Measurements from ENCODE around the gene SFTA2. TPM values are rescaled to one million over a fixed set of nuclear protein-coding genes. Genes with fewer than 3 reads are reported as not detected.

The SFTA2 gene
- 1 to 10 TPM in 1 of 2 donors, not detected in 1; 5.2 TPM for total RNA-seq

DNA sequence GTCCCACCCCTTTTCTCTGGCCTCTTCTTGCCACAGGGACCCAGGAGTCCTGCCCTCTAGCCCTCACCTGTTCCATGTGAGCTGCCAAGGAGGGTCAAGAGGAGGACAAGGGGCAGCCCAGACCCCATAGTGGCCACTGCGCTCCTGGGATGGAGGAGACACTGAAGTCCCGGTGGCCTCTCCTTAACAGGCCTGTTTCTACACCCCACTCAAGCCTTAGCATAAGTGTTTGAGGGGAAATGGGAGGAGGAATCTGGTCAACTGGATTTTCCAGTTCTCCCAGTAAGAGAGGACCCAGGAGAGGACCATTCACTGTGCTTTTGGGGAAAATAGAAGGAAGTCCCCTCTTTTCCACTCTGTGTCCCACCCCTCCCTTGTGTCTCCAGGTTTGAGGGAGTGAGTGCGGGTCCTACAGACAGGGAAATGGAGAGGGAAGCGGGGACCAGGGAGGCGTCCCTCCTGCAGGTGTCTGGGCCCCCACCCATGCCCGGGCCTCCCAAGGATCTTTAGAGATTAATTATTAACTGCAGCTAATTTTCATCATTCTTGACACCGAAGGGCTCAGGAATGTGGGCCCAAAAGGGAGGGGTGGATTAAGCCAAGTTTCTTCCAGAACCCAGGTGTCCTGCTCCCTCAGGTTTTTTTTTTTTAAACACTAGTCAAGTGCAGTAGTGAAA lies at the start of gene SFTA2:
TSS of gene SFTA2 (minus strand) at position 202 of the 677 bp plus-strand sequence. CDS start at position 128, 74 bp downstream.
- ATAC-seq (peak; percentile 61), DNase-seq (peak in 1 of 4 donors; percentile 23)
- 46 to 54% methylated on average over 5 to 7 of the region's 7 CpGs for WGBS, 2 donors
- Histone ChIP-seq H3K9me3 (no peaks in the 10 kb centered on the region), H3K4me1 (peaks cover 22% of the 10 kb centered on the region), H3K4me3 (no peak within 1 kb of the TSS), H3K36me3 (replicated peaks in 1 of 2; ENCODE audit: insufficient read depth in 1 of 2, low read depth in 2 of 2) (no peaks in the 10 kb centered on the region), H3K27me3 (no peaks in the 10 kb centered on the region), H3K27ac (peak within 1 kb of the TSS; percentile 37 to 78 (median 57))
- intact Hi-C loops (cut with DNase I), result no loop called here
- no peak for TF ChIP-seq POLR2A (IDR thresholded peaks at IDR 0.05)
- TF ChIP-seq, protein P1, sequence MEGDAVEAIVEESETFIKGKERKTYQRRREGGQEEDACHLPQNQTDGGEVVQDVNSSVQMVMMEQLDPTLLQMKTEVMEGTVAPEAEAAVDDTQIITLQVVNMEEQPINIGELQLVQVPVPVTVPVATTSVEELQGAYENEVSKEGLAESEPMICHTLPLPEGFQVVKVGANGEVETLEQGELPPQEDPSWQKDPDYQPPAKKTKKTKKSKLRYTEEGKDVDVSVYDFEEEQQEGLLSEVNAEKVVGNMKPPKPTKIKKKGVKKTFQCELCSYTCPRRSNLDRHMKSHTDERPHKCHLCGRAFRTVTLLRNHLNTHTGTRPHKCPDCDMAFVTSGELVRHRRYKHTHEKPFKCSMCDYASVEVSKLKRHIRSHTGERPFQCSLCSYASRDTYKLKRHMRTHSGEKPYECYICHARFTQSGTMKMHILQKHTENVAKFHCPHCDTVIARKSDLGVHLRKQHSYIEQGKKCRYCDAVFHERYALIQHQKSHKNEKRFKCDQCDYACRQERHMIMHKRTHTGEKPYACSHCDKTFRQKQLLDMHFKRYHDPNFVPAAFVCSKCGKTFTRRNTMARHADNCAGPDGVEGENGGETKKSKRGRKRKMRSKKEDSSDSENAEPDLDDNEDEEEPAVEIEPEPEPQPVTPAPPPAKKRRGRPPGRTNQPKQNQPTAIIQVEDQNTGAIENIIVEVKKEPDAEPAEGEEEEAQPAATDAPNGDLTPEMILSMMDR (IDR thresholded peaks at IDR 0.05), result no peak

DNA sequence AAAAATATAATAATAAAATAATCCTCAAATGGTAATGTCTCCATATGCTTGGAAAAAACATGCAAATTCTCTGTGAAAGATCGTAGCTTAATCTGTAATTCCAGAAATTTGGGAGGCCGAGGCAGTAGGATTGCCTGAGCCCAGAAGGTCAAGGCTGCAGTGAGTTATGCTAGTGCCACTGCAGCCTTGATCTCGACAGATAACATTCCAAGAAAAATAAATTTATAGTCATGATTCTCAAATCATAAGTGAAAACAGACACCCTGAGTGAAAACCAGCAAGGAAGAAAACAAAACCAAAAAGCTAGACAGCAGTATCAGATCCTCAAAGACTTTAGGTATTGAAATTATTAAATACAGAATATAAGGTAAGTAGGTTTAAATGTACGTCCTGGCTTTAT lies 47.7 kb upstream of the SFTA2 start:
- TF ChIP-seq, protein P1 (IDR thresholded peaks at IDR 0.05), result no peak
- no peak for TF ChIP-seq POLR2A (IDR thresholded peaks at IDR 0.05)
- no peak overlapping the region for H3K4me3 ChIP-seq
- H3K36me3 ChIP-seq (replicated peaks in 1 of 2; ENCODE audit: insufficient read depth in 1 of 2, low read depth in 2 of 2), result no peaks in the 10 kb centered on the region
- DNase-seq (no peak), ATAC-seq (no peak)
- no peaks in the 10 kb centered on the region for H3K27me3 ChIP-seq
- intact Hi-C loops (cut with DNase I), result no loop called here
- 32 to 39% methylated on average over 4 of the region's 4 CpGs for WGBS, 2 donors
- peaks cover 6% of the 10 kb centered on the region for H3K4me1 ChIP-seq
- H3K27ac ChIP-seq, result no peak overlapping the region
- no peaks in the 10 kb centered on the region for H3K9me3 ChIP-seq

DNA sequence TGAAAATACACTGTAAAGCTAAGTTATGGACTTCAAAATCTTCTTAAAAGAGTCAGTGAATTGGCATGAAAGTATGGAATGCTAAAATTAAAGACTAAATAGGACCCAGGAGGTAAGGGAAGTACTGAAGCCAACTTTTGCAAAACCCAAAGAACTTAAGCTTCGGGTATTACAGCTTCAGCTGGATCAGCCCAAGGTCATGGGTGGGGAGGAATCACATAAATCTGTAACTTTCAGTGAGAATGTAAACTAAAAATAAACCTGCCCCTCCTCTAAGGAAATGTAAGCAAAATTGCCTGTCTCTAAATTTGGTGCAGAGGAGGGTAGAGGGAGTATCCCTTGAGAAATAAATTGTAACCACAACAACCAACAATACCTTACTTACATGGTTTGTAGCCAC lies 47.2 kb upstream of the SFTA2 start:
- ATAC-seq (no peak), DNase-seq (no peak)
- H3K27me3 ChIP-seq, result no peaks in the 10 kb centered on the region
- peaks cover 6% of the 10 kb centered on the region for H3K4me1 ChIP-seq
- no peak for TF ChIP-seq POLR2A (IDR thresholded peaks at IDR 0.05)
- TF ChIP-seq, protein P1 (IDR thresholded peaks at IDR 0.05), result no peak
- WGBS, 2 donors, result 28 to 32% methylated on average over 1 of the region's 1 CpG
- H3K36me3 ChIP-seq (replicated peaks in 1 of 2; ENCODE audit: insufficient read depth in 1 of 2, low read depth in 2 of 2), result no peaks in the 10 kb centered on the region
- H3K4me3 ChIP-seq, result no peak overlapping the region
- intact Hi-C loops (cut with DNase I), result no loop called here
- no peaks in the 10 kb centered on the region for H3K9me3 ChIP-seq
- H3K27ac ChIP-seq, result no peak overlapping the region

DNA sequence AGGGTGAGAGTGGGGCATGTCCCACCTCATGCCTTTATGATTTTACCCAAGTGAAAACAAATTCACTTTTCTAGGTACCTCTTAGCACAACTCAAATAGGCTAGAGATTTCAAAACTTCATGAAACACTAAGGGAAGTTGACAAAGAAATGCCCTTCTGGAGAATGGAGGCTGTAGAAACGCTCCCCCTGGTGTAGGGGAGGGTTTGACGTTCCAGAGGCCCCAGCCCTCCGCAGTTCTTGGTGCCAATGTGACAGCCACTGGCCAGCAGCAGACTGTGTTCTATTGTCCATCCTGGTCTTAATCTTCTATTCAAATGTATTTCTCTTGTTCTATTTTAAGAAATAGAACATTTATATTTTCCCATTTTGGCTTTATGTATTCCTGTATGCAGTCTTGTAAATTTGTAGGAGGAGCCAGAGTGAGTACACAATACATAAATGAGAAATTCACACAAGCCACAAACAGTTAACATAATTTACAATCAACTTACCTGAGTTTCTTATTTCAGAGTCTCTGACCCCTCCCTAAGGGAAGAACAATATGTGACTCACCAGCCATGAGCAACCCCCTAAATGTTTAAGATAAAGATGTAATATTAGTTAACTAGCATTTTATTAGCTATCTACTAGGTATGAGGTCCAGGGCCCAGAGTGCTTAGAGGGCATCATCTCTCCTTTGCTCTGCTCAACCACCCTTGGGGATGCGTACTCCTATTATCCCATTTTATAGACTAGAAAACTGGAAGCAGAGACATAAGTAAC lies 42.7 kb upstream of the SFTA2 start:
- Histone ChIP-seq H3K4me1 (no peaks in the 10 kb centered on the region), H3K27me3 (no peaks in the 10 kb centered on the region), H3K36me3 (replicated peaks in 1 of 2; ENCODE audit: insufficient read depth in 1 of 2, low read depth in 2 of 2) (no peaks in the 10 kb centered on the region), H3K27ac (no peak overlapping the region), H3K9me3 (no peaks in the 10 kb centered on the region), H3K4me3 (no peak overlapping the region)
- intact Hi-C loops (cut with DNase I), result no loop called here
- ATAC-seq (no peak), DNase-seq (no peak)
- no peak for TF ChIP-seq POLR2A (IDR thresholded peaks at IDR 0.05)
- TF ChIP-seq, protein P1 (IDR thresholded peaks at IDR 0.05), result no peak
- 82 to 85% methylated on average over 4 of the region's 4 CpGs for WGBS, 2 donors
